HG03378 (cell line): ENCODE results near the gene TEKT5.
"Not testable (repeated sequence)": the region's sequence is repeated elsewhere in the genome, so short reads cannot be mapped to it uniquely, and the experiment has no call there.

ENCODE experiments used
- ATAC-seq: cut with Tn5 transposase; IDR thresholded peaks from one replicate; pipeline ENCODE4 v1.9.1; 2021; ENCODE audit warnings: mild to moderate bottlenecking, moderate library complexity; ENCODE audit not compliant: unreplicated experiment

TEKT5 gene

DNA sequence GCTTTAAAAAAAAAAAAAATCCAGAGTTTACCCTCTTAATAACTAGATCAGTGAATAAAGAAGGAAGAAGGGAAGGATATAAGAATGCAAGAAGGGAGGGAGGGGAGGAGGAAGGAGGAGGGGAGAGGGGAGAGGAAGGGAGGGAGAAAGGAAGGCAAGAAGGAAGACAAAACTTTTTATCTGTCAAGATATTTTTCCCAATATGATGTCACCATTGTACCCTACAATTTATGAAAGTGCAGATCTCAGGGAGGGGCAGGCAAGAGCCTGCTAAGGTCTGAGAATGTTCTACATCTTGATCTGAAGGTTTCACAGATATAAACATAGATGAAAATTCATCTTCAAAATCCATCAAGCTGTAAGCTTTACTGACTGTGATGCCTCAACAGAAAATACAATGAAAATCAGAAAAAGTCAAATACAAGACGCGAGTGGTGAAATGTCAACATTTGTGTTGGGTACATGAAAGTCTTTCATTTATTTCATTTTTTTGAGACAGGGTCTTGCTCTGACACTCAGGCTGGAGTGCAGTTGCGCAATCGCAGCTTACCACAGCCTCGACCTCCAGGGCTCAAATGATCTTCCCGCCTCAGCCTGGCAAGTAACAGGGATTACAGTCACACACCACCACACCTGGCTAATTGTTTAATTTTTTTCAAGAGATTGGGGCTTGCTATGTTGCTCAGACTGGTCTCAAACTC lies 57.2 kb downstream of the TEKT5 start:
- ATAC-seq: no peak

DNA sequence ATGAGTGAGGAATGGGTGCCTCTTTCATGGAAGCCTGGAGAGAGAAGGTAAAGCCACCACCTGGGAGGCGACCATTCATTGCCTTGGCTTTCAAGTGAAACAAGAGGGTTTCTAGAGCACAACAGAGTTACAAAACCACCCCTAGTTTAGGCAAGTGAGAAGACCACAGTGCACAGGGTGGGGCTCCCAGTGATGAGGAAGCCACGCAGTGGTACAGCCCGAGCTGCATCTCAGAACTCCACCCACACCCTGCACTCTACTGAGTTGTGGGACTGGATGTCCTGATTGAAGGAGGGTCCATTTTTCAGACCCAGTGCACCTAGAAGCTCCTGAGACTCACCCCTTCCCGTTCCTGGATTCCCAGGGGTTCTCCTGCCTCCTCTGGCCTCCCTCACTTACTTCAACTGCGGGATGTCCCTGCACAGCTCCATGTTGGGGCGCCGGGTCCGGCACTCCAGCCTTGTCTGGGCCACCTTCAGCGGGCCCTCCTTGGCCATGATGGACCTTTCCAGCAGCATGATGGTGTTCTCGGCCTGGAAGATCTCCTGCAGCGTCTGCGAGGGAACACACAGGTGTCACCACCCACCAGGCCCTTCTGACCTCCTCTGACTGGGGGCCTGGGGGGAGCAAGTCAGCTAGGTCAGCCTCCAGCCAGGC lies 59.2 kb downstream of the TEKT5 start:
- ATAC-seq: no peak

DNA sequence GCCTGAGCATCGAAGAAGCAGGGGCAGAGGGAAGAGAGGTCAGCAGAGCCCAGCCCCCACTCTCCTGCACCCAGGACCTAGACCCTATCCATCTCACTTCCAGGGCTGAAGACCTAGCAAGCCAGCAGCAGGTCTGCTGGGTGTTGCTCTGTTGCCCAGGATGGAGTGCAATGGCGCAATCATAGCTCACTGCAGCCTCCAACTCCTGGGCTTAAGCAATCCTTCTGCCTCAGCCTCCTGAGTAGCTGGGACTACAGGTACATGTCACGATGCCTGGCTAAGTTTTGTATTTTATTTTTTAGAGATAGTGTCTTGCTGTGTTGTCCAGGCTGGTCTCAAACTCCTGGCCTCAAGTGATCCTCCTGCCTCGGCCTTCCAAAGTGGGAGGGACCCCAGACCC lies 61.3 kb downstream of the TEKT5 start:
- not testable (repeated sequence) for ATAC-seq

DNA sequence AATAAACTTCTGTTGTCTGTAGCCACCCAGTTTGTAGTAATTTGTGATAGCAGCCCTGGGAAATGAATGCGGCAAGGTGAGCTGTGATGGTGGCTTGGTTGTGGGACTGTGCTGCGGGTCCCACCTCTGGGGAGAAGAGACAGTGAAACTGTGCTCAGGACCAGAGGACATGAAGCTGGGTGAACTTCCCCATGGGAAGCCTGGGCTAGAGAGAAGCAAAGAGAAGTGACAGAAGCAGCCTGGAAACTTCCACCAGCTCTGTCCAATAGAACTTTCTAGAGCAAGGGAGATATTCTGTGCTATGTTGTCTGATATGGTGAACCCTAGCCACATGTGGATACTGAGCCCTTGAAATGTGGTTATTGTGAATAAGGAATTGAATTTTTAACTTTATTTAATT lies 62.8 kb downstream of the TEKT5 start:
- ATAC-seq: no peak

DNA sequence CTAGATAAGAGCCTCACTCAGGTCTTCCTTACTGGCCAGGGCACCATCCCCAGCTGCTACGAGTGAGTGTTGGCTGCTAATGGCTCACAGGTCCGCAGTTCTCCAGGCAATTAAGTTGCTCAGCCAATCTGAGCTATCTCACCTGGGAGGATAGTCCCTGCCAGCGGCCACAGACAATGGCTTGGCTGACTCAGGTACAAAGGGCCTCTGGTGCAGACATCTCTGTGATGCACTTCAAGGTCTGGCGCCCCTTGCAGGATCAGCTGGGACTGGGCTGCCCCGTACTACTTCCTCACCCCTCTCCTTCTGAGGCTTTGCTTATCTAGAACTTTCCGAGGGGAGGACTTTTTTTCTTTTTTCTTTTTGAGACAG lies 65.2 kb downstream of the TEKT5 start:
- ATAC-seq: no peak

DNA sequence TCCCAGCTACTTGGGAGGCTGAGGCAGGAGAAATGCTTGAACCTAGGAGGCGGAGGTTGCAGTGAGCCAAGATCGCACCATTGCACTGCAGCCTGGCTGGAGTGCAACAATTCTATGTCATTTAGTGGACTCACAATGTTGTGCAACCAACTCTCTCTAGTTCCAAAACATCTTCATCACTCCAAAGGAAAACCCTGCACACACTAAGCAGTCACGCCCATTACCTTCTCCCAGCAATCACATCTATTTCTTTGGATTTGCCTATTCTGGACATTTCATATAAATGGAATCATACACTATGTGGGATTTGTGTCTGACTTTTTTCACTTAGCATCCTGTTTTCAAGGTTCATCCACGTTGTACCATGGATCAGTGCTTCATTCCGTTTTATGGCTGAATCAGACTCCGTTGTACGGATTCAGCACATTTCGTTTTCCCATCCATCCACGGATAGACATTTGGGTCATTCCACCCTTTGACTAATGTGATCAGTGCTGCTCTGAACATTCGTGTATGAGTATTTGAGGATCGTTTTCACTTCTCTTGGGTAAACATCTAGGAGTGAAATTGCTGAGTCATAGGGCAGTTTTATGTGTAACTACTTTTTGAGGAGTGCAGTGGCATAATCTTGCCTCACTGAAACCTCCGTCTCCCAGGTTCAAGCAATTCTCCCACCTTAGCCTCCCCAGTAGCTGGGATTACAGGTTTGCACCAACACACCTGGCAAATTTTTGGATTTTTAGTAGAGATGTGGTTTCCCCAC lies 69.0 kb downstream of the TEKT5 start:
- ATAC-seq: no peak

DNA sequence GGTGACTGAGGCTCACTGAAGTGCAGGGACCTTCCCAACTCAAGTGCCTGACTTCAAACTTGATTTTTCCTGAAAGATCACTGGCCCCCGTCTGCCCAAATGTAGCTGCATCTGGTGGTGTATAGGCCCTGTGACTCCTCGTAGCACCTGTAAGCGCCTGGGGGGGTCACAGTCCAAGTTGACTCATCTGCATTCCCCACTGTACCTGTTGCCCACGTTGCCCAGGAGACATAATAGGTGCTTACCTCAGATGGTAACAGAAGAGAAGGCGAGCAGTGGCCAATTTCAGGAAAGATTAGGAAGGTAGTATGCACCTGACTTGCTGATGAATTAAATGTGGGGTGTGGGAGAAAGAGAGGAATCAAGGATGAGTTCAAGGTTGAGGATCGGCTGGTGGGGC lies 70.2 kb downstream of the TEKT5 start:
- ATAC-seq: no peak

DNA sequence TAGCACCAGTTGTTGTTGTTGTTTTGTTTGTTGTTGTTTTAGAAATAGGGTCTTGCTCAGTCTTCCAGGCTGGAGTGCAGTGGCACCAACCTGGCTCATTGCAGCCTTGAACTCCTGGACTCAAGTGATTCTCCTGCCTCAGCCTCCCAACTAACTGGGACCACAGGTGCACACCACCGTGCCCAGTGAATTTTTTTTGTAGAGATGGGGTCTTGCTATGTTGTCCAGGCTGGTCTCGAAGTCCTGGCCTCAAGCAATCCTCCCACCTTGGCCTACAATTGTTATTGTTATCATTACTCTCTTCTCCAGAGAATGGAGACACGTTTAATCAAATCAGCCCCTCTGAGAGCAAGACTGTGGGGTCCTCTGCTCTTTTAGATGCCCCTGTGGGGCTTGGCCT lies 71.7 kb downstream of the TEKT5 start:
- ATAC-seq: no peak

DNA sequence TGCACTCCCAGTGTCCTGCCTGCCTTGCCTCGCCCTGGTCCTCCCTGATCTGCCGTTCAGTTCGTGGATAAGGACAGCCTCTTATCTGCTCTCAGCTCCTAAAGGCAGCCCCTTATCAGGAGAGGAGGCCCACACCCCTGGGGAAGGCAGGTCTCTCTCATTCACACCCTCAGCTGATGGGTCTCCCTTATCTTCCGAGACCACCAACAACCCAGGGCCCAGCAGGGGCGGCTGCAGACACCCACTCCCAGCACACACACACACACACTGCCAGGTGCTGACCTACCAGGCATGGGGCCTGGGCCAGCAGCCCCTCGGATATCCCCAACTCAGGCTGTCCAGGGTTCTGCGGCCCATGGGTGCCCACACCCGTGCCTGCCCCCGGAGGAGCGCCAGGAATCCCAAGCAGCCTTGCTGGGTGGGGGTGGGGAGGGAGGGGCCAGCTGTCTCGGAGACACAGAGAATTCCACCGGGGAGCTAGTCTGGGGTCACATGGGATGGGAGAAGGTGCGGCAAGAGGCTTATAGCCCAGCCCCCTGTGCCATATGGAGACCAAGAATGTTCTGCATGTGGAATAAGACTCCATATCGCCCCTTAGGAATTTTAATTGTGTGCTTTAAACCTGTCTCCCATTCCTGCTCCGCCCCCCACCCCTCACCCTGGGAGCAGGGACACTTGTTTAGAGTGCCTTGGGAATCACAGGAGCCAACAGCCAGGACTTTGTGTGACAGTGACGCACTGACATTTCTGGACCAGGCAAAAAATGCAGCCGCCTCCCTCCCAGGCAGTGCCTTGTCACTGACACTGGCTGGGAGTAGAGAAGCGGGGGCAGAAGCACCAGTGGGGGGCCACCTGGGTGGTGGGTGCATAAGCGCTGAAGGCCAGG lies 72.5 kb downstream of the TEKT5 start:
- no peak for ATAC-seq

DNA sequence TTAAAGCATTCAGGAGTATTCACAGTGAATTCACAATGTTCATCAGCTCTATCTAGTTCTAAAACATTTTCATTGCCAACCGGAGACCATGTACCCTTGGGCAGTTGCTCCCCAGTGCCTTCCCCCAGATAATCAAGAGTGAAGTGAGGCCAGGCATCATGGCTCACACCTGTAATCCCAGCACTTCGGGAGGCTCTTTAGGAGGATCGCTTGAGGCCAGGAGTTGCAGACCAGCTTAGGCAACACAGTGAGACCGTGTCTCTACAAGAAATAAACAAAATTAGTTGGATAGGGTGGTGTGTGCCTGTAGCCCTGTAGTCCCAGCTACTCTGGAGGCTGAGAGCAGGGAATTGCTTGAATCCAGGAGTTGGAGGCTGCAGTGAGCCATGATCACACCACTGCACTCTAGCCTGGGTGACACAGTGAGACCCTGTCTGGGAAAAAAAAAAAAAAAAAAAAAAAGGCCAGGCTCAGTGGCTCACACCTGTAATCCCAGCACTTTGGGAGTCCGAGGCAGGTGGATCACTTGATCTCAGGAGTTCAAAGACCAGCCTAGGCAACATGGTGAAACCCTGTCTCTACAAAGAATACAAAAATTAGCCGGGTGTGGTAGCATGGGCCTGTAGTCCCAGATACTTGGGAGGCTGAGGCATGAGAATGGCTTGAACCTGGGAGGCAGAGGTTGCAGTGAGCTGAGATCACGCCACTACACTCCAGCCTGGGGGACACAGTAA lies 73.3 kb downstream of the TEKT5 start:
- ATAC-seq: not testable (repeated sequence)

DNA sequence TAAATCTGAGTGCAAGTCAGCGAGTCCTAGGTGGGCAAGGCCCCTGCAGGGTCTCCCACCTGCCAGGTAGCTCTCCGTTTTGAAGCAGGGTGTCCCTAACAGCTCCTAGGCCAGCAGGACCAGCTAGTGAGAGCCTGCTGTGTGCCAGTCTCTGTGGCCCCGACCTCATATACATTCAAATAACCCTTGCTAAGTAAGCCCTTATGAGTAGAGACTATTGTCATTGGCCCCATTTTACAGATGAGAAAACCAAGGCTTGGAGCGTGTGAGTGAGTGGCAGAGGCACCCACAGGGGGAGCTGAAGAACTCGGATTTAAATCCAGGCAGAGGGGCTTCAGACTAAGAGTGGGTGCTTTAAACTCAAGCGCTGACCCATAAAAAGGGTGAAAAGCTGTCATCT lies 74.6 kb downstream of the TEKT5 start:
- ATAC-seq: no peak

DNA sequence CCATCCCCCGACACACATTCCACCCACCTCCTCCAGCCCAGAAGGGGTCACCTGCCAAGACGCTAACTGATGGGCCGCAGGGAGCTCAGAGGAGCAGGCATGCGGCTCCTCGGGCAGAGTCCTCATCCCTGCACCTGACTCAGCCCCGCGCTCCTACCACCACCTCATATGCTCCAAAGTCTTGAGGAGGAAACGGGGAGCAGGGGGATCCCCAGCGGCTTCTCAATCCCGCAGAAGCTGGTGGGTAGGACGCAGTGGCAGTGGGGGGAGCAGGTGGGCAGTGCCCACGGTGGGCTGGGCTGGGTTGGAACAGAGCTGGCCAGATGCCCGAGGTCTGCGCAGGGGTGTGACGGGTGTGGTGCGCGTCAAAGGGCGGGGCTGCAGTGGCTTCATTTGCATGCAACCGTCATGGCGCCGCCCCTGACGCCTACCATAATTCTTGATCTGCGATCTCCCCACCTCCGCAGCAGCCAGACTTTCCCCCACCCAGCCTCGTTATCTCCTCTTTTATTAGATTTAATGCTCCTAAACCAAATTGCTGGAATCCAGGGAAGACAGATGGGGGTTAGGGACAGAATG lies 75.4 kb downstream of the TEKT5 start:
- no peak for ATAC-seq

DNA sequence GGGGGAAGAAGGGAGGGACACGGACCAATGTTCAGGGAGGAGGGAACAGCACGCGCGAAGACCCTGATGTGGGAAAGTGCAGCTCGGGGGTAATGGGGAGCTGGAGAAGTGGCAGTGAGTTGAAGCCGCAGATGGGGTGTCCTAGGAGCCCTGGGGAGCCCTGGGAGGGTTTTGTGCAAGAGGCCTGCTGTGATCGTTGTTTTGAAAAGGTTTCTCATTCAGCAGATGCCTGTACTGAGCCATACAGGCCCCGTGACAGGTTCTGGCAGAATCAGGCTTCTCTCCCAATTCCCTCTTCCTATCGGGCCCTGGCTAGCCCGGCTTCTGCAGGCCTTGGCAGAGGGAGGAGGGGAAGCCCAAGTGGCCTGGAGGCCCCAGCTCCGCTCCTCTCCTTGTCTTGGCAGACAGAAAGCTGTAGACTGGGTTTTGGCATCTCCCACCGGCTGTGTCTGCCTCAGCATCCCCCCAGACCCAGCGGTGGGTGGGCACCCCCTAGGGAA lies 76.0 kb downstream of the TEKT5 start:
- ATAC-seq: no peak

DNA sequence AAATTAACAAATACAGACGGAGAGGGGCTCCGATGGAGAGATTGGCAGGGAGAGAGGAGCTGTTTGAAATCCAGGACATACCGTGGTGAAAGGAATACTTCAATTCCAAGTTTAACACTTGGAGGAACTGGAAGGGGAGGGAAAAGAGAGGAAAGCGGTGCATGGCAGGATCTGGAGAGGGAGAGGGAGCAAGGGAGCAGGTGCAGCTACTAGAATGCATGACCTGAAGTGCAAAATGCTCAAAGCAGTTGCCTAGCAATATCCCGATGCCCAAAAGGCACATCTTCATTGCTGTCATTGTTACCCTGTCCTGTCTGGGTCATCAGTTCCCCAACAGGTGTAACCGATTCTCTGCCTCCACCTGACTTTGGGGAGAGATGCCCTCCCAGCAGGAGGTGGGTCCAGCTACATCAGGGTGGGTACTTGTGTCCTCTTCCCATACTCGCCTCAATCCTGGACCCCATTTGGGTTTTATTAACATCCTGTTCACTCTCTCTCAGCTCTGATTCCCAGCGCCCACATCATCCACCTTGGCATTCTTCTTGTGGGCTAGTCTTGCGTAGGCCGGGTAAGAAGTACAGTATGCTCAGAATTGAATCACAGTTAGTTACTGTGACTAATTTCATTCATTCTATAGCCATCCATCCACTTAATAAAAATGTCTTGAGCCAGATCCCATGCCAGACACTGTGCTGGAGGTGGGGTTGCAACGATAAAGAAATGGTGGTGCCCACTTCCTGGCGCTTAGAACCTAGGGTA lies 76.9 kb downstream of the TEKT5 start:
- ATAC-seq: no peak

DNA sequence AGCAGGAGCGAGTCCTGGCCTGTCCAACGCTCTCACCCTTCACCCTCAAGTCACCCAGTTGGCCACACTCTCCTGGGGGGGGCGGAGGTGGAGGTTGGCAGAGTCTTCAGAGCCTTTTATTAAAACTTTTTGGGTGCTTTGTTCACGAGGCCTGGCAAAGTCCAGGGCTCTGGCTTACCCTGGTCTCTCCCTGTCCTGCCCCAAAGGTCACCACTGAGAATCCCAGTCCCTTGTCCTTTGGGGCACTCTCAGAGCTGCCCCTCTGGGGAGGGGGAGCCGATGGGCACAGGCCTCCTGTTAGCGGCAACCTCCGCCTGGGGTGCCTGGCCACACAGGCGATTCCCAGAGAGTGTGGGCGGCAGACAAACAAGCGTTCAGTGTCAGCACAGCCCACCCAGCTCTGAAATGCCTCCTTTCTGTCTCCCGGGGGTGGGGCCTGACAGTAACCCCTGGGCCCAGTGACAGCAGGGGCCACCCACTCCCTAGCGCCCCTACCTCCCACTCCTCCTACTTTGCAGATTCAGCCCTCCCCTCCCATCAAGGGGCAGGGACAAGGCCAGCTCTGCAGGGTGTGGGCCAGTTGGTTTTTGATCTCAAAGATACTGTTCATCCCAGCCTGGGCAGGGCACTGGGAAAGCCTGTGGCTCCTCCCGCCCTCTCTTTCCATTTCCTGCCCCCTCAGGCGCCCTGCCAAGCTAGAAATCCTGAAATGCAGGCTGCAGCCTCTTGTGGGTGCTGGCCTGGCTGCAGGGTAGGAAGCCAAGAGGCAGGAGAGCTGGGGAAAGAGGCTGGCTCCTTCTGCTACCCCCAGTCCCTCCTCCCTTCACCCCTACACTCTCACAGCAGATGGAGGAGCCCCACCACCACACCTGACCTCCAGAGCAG lies 77.7 kb downstream of the TEKT5 start:
- no peak for ATAC-seq

DNA sequence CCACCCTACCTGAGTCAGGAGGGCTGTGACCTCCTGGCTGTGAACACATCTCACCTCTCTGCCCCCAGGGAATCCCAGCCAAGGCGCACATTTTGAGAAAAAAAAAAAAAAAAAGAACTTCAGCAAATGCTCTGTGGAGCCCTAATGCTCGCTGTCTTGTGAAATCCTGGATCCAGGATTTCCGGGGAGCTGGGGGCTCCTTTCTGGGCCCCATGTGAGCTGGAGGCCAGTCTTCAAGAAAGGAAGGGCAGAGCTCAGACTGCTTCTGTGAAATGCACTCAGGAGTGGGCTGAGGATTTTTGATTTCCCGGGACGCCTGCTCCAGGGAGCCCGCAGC lies 78.3 kb downstream of the TEKT5 start:
- no peak for ATAC-seq

DNA sequence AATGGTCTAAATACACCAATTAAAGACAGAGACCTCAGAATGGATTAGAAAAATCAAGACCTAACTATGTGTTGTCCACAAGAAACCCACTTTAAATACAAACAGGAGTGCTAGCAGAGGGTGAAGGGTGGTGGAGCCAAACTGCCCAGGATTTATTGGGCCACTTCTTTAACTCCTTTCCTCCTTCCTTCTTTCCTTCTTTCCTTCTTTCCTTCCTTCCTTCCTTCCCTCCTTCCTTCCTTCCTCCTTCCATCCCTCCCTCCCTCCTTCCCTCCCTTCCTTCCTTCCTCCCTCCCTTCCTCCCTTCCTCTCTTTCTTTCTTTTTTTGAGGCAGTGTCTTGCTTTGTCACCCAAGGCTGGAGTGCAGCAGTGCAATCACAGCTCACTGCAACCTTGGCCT lies 80.0 kb downstream of the TEKT5 start:
- ATAC-seq: no peak

DNA sequence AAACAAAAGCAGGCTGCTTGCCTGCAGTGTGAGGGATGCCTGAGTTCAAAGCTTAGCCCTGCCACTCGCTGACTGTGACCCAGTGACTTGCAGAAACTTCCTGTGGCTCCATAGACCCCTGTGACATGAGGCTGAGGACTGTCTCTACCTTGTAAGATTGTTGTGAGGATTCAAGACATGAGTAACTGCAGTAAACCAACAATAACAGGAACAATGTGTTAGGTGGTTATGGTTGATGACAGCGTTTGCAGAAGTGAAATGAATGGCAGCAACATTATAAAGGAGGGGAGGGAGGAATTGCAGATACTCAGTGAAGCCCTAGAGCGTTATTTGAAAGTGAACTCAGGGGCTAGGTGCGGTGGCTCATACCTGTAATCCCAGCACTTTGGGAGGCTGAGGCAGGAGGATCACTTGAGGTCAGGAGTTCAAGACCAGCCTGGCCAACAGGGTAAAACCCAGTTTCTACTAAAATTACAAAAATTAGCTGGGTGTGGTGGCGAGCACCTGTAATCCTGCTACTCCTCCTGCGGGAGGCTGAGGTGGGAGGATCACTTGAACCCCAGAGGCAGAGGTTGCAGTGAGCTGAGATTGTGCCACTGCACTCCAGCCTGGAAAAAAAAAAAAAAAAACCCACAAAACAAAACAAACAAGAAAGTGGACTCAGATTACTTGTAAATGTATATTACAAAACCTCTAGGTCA lies 80.8 kb downstream of the TEKT5 start:
- ATAC-seq: no peak
